Stromal cell of bone marrow (primary cell): ENCODE data around the gene ENAH.
A peak's percentile ranks its signal among the peaks of the same experiment; 100 is the strongest.

ENCODE experiments used
- DNase-seq: peaks from one replicate; pipeline ENCODE4 v3.0.0-alpha.2; 2012; ENCODE audit warnings: low read depth

Gene ENAH

DNA sequence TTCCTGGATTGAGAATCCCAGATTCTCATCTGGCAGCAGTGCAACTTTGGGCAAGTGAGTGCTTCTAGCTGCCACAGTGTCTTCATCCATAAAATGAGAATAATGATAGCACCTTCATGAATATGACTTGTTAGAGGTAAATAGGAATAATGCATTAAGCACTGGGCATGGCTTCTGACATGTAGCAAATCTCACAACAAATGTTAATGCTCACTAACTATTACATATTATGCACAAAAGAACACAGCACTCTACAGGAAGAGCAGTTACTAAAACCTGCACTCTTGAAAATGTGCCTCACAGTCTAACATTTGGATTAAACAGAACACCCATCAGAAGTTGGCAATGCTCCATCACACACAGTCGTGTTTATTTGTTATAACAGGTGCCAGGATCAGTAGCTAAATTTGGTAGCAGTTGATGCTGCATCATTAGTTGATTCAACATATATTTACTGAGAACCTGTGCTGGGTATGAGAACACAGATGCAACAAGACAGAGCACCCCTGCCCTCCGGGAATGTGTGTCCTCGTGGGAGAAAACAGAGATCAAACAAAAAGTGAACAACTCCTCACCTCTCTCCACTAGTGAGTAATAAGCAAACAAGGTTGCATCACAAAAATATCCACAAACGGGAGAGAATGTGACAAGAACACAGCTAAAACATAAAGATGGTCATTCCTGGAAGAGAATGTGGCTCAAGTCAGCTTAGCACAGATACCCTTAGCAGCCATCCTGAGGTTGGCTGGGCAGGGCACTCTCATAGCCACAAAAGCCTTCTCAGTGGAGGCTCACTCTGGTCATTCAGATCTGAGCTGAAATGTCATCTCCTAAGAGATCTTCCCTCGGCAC is 198.9 kb downstream of the ENAH start:
- DNase-seq: no peak

- no peak for DNase-seq
Measured at GRCh38 chr1:225451840-225452515, 200.9 kb downstream of the ENAH start.

DNA sequence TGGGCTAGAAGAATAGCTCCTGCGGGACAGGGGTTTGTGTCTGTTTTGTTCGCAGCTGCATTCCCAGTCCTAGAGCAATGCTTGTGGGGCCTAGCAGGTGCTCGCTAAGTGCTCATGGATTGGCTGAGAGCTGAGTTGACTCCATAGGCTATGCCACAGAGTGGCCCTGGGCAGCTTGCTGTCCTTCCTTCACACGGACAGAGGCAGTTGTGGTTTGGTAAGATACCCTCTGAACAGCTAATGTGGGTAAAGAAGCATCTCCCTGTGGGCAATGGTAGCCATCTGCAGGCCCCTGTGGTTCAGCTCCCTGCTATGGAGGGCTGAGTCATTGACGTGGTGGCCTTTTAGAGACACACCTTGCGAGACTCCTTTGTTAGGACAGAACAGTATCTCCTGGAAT is 201.6 kb downstream of the ENAH start:
- DNase-seq: no peak

DNA sequence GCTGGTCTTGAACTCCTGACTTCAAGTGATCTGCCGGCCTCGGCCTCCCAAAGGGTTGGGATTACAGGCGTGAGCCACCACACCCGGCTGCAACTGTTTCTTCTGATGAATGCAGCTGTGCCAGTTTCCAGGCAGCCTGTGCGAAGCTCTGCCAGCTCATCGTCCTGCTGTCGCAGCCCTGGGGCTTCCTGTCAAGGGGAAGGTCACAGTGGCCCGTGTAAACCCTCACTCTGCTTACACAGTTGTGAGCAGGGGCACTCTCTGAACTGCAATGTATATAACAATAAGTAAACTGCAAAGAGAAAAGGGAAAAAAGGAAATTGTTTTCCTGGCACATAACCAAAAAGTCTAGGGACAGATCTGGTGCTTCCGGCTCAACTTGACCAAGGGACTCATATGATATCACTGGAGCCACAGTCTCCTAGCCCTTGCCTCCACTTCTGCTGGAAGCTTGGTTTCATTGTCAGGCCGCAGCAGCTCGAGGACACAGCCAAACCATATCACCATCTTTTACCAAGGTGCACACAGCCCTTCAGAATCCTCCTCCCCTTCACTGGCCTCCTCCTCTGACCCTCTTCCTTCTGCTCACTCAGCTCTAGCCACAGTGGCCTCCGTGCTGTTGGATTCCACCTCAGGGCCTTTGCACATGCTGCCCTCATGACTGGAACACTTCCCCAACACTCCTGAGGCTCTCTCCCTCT is 202.3 kb downstream of the ENAH start:
- DNase-seq: no peak

- no peak for DNase-seq
Measured at GRCh38 chr1:225449774-225450173, 203.1 kb downstream of the ENAH start.

- DNase-seq: no peak
Measured at GRCh38 chr1:225449261-225449660, 203.7 kb downstream of the ENAH start.

GRCh38 chr1:225448146-225448805 is 204.6 kb downstream of the ENAH start:
- DNase-seq: no peak

DNA sequence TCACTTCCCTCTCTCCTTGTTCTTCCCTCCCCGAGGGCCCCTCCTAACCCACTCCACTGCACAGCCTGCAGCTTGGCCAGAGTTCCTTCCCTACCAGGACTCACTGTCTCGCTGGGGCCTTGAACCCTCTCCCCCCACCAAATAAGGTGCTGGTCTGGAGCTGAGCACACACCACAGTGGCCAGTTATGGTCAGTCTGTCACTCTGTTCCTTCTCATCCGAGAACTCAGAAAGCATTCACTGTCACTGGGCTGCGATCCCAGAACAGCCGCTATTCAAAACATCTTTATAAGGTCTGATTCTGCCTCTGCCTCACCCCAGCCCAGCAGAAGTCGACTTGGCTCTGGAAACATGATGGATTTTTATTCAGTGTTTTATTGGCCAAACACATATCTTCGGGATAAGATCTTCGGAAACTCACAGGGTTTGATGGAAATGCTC is 205.3 kb downstream of the ENAH start:
- peak; percentile 54 for DNase-seq

GRCh38 chr1:225446981-225447615 is 205.8 kb downstream of the ENAH start:
- DNase-seq: no peak

- DNase-seq: no peak
Measured at GRCh38 chr1:225446595-225446960, 206.3 kb downstream of the ENAH start.

DNA sequence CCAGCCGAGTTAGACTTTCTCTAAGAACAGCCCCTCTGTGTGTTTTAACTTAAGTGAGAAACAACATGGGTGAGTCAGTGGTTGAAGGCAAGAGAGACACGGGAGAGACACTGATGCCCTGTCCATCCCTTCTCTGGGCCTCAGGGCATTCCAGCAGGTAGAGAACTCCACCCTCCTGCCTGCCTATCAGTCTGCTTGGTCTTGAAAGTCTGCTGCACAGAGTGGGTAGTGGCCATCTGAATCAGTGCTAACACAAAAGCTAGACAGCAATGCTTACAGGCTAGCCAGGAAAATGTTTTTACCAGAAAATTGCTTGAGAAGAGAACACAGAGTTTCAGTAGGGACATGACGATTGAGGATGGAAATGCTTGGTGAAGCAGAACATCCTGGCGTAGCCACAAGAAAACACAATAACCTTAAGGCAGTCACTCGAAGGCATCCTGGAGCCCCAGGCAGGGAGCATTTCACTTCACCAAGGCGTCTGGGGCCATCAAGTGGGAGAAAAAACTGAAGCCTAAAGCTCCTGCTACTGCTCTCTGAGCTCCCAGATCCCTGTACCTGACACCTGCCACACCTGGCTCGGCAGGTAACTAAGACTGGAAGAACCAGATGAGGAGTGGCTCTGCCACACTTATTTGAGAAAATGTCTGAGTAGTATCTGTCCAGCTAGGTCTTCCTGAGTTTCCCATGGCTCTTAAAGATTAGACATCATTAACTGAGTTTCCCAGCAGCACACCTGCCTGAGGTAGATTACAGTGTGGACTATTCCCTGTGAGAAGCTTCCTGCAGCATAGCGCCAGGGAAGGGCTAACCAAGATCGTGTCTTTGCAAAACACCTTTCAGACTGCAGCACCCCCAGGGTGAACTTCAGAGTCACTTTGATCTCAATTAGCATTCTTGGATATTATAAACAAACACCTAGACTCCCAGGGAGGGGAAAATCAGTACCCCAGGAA is 207.0 kb downstream of the ENAH start:
- no peak for DNase-seq

DNA sequence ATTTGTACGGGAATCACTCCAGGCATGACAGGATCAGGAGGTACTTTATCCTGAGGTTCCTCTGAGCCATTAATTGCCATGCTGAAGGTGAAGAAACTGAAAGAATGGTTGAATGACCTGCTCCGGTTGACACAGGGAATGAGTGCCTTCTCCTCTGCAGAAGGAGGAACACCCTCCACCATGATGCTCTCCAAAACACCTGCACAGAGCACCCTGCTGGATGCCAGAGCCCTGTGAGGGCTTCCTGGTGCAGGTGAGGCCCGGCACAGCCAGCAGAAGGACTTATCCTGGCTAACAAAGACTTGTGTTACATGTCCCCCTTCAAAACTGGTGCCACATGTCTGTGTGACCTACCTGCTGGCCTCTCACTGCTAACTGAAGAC is 210.8 kb downstream of the ENAH start:
- DNase-seq: no peak

- no peak for DNase-seq
Measured at GRCh38 chr1:225441314-225442122, 211.4 kb downstream of the ENAH start.

DNA sequence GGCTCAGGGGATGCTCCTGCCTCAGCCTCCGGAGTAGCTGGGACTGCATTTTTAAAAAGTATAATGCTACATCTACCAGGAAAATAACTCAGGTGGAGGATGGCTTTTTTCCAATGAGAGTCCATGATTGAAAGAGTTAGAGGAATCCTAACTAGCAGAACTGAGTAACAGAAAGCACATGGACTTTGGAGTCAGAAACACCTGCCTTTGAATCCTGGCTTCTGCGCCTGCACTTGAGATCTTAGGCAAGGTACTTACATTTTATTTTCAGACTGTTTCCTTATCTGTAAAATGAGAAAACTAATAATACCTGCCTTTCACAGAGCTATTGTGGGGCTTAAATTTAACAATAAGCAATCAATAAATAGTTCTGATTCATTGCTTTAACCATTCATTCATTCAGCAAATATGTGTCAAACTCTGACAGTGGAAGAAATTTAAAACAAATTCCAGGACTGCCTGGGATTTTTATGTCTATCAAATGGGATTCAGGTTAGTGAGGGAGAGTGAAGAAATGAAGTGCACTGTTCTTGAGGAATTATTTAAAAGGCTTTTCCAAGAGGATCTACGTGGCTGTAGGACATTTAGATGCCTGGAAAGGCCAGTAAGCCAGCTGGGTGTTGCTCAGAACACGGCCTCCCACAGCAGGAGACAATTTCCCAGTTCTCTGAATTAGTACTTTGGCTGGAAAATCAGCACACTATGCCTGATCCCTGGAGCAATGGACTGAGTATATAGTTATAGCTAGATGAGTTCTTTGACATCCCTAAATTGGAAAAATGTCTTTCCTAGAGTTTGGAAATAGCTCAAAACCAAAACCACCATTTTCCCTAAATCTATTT is 212.3 kb downstream of the ENAH start:
- no peak for DNase-seq

DNA sequence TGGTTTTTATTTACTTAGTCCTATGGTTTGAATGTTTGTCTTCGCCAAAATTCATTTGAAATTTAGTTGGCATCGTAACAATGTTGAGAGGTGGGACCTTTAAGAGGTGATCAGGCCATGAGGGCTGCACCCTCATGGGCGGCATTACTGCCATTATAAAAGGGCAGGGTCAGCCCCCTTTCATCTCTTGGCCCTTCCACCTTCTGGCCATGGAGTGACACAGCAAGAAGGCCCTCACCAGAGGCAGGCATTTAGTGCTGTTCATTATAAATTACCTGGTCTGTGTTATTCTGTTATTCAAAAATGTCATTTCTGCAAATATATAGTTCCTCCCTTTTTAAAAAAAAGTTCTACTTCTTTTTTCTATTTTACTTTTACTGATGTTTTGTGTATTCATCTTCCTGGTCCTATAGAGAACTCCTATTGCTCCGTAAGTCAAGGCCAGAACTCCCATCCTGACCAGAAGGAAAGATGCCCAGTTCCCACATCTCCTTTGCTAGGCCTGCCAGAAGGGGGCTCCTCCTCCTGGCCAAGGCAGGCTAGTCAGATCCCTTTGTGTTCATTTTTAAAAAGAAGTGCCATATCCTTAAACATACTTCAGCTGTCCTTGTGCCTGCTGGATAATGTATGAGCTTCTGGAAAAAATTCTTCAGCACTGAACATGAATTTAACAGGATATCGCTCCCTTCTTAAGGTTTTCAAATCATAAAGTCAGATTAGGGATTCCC is 215.0 kb downstream of the ENAH start:
- DNase-seq: no peak
